MV-4-11 (cell line): ENCODE measurements around the gene CDC37L1.

Experiments
- DNase-seq: peaks from one replicate; lab custom pipeline; 2025; lab: John Stamatoyannopoulos, UW

The CDC37L1 gene

DNA sequence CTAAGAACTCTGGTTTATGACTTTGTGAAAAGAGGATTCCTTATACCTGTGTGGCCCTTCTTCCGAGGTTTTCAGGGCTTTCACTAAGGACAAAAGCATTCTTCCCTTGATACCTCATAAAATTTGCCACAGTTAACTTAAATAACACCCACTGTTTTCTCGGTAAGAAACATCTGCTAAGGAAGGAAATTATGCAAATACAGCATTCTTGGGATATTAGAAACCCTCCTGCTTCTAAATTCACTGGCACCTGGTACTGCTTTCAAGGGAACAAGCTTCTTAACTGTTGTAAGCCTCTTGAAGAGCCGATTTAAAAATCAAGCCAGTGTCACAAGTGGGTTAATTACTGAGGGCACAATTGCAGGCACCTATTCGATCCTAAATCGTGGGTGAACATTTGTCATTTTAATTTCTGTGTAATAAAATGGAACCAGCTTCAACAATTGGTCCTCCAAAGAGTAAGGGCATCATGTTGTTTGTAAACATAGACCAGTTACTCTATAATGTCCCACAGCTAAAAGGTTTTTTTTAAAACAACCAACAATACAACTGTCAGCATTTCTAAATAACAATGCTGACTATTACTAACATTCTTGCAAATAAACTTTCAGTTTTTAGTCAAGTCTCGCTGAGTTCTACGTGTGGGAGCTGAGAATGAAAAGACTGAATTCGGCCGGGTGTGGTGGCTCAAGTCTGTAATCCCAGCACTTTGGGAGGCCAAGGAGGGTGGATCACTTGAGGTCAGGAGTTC lies 35.1 kb downstream of the CDC37L1 start:
- no peak for DNase-seq

DNA sequence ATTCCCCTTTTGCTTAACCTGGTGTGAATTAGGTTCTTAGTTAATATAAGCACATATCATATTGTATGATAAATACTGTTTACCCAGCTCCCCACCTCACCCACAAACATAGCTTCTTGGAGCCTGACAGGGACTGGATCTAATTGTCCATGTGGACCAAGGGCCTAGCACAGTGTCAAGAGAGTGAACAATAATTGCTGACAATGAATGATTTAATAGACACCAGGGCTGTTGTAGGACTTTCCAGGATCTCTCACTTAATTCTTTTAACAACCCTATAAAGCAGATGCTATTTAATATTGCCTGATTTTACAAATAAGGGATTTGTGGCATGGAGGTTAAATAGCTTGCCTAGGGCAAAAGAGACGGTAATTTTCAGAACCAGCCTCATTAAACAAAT lies 36.8 kb downstream of the CDC37L1 start:
- no peak for DNase-seq

DNA sequence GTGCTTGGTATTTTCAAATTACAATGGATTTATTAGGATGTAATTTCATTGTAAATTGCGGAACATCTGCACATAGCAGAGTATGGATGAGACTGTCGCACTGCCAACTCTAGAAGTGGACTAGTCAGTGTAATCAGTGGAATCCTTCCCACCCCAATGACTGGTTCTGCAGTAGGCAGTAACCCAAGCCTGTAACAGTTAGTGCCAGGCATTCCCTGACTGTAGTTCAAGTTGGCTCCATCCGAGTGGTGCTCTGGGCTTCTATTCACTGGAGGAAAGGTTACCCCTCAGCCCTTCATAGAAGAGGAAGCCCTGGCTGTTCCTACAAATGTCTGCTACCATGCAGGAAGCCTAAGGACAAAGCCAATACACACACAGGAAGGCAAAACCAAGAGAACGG lies 38.4 kb downstream of the CDC37L1 start:
- DNase-seq = no peak

DNA sequence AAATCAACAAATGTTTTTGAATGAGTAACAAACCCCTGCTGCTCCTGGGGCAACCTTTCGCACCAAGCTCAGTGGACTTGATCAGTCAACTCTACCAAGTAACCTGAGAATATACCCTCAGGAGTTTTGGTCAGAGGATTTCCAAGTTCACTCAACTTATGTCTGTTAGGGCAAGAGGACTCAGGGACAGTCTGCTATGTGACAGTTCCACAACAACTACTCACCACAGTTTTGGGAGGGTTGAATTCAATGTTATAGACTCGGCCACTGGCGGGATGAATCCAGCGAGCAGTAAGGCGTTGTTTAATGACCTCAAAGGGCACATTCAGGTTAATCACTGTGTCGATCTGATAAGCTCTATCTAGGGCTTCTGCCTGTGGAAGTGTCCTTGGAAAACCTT lies 39.5 kb downstream of the CDC37L1 start:
- DNase-seq = no peak

DNA sequence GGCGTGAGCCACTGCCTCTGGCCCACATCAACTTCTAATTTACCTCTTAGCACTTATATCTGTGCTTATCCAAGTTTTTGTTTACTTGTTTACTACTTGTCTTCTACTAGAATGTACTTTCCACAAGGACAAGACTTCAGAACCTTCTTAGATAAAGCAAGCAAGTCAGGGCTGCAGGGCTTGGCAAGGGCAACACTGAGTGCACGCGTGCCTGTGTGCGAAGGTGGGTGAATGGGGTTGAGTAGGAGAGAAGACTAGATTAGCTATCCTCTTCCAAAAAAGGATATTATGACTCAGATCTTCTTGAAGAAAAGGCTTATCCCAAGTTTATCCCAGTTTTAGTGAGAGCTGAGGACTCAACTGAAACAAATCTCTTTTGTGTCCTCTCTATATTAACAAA lies 42.4 kb downstream of the CDC37L1 start:
- DNase-seq = no peak

DNA sequence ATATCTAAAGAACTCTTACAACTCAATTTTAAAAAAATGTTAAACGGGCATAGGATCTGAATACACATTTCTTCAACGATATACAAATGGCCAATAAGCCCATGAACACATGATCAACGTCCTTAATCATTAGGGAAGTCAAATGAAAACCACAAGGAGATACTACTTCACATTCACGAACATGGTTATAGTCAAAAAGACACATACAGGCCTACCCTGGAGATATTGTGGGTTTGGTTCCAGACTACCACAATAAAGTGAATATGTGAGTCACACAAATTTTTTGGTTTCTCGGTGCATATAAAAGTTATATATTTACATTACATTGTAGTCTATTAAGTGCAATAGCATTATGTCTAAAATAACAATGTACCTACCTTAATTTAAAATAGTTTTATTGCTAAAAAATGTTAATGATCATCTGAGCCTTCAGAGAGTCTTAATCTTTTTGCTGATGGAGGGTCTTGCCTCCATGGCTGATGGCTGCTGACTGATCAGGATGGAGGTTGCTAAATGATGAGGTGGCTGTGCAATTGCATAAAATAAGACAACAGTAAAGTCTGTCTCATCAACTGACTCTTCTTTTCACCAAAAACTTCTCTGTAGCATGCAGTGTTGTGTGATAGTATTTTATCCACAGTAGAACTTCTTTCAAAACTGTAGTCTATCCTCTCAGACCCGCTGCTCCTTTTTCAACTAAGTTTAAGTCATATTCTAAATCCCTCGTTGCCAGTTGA lies 46.5 kb downstream of the CDC37L1 start:
- DNase-seq = no peak

DNA sequence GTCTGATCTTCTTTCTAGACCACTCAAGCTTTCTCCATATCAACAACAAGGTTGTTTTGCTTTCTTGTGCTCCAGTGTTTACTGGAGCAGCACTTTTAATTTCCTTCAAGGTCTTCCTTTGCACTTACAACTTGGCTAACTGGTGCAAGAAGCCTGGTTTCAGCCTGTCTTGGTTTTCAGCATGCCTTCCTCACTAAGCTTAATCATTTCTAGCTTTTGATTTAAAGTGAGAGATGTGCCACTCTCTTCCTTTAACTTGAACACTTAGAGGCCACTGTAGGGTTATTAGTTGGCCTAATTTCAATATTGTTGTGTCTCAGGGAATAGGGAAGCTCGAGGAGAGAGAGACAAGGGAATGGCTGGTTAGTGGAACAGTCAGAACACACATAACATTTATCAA lies 48.2 kb downstream of the CDC37L1 start:
- DNase-seq = no peak

DNA sequence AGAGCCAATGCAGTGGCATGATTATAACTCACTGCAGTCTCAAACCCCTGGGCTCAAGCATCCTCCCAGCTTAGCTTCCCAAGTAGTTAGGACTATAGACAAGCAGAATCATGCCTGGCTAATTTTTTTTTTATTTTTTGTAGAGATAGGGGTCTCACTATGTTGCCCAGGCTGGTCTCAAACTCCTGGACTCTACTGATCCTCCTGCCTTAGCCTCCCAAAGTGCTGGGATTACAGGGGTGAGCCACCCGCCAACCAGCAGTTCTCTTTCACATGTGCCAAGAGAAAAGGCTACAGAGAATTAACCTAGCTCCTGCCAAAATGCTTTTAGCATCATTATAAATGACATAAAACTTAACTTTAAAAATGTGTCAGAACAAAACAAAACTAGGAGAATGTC lies 53.5 kb downstream of the CDC37L1 start:
- DNase-seq = no peak

DNA sequence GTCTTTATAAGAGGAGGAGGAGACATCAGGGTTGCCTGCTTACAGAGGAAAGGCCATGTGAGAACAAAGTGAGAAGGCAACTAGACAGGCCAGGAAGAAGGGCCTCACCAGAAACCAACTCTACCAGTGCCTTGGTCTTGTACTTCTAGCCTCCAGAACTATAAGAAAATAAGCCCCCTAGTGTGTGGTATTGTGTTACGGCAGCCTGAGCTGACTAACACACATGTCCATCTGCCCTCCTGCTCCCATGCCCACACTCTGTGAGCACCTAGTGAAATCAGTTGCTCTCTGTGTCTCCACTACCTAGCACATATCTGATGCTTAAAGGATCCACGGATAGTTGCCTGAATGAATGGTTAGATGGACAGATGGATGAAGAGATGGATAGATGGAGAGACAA lies 54.8 kb downstream of the CDC37L1 start:
- no peak for DNase-seq

DNA sequence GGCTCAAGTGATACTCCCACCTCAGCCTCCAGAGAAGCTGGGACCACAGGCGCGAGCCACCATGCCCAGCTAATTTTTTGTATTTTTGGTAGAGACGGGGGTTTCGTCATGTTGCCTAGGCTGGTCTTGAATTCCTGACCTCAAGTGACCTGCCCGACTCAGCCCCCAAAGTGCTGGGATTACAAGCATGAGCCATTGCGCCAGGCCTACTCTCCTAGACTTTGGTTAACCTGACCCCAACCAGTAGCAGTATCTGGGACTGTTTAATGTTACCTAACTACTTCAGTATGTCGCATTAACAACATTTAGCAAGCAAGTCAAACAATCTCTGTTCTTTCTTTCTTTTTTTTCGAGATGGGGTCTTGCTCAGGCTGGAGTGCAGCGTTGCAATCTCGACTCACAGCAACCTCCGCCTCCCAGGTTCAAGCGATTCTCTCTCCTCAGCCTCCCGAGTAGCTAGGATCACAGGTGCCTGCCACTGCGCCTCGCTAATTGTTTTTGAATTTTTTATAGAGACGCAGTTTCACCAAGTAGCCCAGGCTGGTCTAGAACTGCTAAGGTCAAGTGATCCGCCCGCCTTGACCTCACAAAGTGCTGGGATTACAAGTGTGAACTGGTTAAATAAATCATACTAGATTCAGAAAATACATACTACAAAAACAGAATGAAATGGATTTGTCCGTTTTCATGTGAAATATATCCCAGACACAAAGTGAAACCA lies 59.7 kb downstream of the CDC37L1 start:
- peak; percentile 34 for DNase-seq

DNA sequence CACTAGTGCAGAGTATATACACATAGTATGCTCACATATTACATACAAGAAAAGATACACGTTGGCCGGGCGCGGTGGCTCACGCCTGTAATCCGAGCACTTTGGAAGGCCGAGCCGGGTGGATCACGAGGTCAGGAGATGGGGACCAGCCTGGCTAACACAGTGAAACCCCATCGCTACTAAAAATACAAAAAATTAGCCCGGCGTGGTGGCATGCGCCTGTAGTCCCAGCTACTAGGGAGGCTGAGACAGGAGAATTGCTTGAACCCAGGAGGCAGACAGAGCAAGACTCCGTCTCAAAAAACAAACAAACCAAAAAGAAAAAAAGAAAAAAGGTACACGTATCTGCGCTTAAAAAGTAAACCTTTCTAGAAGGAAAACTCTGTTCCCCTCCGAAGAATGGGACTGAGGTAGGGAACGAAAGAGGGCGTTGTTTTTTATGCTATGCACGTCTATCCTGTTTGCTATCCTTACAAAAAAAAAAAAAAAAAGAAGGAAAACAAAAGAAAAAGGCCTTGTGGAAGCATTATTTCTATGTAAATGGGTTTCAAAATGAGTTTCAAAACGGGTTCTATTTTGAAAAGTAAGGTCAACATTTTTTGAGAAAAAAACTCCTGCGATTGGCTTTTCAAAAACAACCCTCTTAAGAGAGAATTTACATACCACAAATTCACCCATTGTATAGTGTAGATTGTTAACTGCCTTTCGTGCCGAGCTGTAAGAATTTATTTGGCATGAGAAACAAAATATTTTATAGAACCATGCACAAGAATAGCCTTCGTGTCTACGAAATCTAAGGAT lies 60.4 kb downstream of the CDC37L1 start:
- DNase-seq = no peak

DNA sequence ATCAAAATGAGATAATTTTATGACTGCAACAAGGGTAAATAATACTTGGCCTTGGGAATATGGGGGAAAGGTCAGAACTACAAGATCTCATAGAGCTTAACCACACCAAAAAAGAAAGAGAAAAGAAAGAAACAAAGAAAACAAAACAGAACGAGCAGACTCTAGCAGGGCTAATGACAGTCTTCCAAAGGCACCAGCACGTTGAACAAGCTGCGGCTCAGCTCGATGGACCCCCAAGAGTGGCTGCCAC lies 60.9 kb downstream of the CDC37L1 start:
- DNase-seq = no peak

DNA sequence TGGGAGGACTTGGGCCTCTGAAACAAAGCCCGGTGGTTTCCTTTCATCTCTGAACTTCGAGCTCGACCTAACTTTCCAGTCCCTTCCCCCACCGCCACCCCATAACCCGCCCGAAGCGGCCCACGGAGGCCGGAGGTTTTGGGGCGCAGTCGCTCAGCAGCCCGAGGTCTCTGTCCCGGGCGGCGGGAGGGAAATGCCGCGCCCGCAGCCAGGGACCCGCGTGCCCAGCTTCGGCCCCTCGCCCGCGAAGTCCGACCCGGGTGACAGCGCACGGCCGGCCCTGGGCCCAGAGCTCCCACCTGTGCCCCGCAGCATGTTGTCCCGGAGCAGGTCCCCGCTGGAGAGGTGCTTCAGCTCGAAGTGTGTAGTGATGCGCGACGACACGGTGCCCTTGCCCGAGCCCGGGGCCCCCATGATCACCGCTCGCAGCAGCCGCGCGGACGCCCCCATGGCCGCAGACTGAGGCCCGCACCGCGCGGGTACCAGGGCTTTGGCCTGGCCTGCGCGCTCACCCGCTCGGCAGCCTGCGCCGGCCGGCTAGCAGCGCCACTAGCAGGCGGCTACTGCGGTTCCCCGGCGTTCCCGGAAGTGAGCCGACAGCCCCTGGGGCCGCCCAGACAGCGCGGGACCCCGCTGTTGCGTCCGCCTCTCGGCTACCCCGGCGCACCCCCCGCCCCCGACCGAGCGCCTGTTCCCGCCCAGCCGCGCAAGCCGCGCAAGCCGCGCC lies 61.4 kb downstream of the CDC37L1 start, which contains the start of gene AK3:
AK3 (minus strand) TSS at position 565 of the 727 bp plus-strand sequence; CDS start at position 450, 115 bp downstream.
- DNase-seq = peak; percentile 76

DNA sequence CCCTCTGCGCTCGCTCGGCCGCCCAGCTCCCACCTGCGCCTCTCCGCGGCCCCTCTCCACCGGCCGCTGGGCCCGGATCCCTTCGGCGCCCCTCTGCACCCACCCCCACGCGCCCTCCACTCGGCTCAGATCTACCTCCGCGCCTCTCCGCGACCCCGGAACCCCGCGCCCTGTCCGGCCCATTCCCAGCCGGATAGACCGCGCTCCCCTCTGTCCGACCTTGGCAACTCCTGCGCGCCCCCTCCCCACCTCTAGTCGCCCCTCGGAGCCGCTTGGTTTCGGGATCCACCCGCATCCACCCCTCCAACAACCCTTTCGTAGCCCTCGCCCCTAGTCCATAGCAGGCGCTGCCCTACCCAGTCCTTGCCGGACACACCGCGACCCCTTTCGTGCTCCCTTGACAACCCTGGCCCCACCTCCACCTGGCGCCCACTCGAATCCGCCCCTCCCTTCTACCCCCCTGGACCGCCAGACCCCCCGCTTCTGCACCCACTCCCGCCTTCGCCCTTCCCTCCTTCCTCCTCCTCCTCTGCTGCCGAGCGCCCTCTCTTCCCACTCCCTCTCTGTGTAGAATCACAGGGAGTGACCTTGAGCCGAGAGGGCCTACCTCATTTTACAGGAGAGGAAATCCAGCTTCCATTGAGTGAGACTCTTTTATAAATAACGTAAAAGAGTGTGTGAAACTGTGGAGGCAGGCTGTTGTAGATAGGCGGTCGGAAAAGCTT lies 62.2 kb downstream of the CDC37L1 start:
- DNase-seq = no peak

DNA sequence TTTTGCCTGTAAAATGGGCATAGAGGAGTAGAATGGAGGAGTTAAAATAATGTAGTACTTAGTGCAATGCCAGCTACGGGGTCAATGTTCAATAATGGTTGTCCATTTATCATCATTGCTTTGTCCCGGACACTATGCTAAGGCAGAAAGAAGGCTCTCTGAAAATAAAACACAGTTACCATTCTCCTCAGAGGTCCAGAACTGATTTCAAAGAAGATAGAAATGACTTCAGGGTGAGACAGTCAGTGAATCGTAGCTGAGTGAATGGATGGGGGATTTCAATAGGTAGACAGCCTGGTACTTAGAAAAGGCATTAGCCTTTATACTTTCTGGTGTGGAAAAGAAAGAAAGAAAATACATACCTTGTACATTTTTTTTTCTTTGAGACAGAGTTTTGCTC lies 62.9 kb downstream of the CDC37L1 start:
- DNase-seq = no peak

DNA sequence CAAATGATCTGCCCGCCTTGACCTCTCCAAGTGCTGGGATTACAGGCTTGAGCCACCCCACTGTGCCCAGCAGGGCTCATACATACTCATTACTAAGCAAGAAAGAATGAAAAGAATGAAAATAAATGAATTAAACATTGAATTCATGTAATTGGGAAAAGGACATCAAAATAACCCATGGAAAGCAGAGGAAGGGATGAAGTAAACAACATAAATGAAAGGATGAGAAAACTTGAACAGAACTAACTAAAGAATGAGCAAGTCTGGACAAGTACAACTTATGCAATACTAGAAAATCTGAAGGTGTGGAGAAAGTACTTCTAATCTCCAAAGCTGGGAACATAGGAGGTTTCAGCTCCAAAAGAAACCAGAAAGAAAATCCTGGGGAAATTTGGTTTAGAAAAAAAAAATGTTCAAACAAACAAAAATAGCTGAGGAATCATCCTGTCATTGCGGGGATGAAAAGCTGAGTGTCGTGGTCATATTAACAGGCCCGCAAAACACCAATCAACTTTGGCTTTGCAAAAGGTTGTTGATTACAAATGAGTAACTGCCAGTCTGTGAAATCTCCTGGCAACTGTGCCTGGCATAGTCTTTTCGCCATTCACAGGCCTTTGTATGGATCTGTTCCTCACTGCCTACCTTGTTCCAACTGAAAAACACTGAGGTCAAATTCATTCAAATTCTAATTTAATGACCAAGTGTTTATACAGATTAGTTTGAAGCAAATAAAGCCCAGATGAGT lies 63.9 kb downstream of the CDC37L1 start:
- DNase-seq = no peak

DNA sequence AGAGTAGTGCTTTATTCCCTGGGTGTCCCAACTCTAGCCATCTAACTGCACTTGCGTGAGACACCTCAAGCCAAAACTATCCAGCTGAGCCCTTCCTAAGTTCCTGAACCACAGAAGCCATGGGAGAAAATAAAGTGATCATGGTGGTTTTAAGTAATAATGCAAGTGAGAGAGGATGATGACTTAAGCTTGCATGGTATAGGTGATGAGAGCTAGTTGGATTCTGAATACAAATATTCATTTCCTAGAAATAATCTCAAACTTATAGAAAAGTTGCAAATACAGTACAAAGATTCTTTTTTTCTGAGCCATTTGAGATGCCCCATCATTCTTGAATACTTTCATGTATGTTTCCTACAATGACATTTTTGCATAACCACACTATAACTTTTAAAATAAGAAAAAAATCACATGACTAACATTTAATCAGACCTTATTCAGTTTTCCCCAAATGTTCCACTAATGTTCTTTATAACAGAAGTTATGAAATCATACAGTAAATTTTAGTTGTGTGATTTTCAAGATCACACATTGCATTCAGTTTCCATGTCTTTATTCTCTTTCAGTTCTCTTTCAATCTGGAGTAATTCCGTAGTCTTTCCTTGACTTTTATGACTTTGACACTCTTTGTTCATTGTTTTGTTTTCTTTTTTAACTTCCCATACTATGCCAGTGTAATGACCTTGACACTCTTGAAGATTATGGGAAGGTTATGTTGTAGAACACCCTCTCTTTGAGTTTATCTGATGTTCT lies 67.1 kb downstream of the CDC37L1 start:
- DNase-seq = no peak

DNA sequence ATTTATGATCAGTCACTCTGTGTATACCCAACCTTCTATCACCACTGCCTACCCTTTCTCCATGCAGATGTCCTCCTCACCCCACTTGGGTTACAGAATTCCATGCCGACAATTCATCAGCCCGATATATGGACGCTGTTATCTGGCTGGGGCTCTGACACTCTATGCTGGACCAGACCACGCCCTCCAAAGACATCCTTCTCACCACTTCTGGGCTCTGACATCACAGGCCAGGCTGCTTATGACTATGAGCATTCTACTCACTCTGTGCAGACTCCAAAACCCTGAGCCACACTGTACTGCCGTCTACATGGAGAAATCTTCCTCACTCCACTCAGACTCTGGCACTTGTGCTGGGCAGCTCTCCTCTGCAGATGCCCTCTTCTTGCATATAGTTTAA lies 69.2 kb downstream of the CDC37L1 start:
- DNase-seq = no peak

DNA sequence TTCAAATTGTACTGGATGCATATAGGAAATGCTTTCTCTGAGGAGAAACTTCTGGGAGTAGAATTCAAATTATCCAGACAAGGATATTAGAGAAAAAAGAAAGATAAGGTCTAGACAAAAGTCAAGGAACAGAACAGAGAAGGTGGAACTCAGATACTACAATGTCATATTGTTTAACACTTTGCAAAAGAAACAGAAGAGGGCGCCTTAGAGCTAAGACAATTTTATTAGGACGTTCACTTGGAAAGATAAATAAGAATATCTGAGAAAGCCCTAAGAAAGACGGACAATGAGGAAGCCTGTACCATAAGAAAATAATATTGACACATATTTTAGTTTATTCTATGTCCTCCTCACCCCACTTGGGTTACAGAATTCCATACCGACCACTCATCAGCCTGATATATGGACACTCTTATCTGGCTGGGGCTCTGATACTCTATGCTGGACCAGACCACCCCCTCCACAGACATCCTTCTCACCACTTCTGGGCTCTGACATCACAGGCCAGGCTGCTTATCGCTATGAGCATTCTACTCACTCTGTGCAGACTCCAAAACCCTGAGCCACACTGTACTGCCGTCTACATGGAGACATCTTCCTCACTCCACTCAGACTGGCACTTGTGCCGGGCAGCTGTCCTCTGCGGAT lies 70.8 kb downstream of the CDC37L1 start:
- peak; percentile 54 for DNase-seq
